ENCODE measurements around the gene AKAP5.

AKAP5 gene

GRCh38 chr14:64442300-64442988 is 22.9 kb upstream of the AKAP5 start:
- Histone ChIP-seq H3K9me3 (ENCODE audit: low read length) (no peaks in the 10 kb centered on the region), H2AFZ (ENCODE audit: low read depth, low read length) (no peak overlapping the region), H3K4me1 (ENCODE audit: insufficient read depth, low read length) (peaks cover 2% of the 10 kb centered on the region), H3K4me3 (ENCODE audit: low read length) (no peak overlapping the region), H3K36me3 (ENCODE audit: insufficient read depth, low read length) (peaks cover 59% of the 10 kb centered on the region), H3K27me3 (ENCODE audit: insufficient read depth, low read length) (no peaks in the 10 kb centered on the region)

GRCh38 chr14:64444140-64444539 is 21.2 kb upstream of the AKAP5 start:
- Histone ChIP-seq H2AFZ (ENCODE audit: low read depth, low read length) (no peak overlapping the region), H3K36me3 (ENCODE audit: insufficient read depth, low read length) (peaks cover 50% of the 10 kb centered on the region), H3K4me1 (ENCODE audit: insufficient read depth, low read length) (peaks cover 2% of the 10 kb centered on the region)

DNA sequence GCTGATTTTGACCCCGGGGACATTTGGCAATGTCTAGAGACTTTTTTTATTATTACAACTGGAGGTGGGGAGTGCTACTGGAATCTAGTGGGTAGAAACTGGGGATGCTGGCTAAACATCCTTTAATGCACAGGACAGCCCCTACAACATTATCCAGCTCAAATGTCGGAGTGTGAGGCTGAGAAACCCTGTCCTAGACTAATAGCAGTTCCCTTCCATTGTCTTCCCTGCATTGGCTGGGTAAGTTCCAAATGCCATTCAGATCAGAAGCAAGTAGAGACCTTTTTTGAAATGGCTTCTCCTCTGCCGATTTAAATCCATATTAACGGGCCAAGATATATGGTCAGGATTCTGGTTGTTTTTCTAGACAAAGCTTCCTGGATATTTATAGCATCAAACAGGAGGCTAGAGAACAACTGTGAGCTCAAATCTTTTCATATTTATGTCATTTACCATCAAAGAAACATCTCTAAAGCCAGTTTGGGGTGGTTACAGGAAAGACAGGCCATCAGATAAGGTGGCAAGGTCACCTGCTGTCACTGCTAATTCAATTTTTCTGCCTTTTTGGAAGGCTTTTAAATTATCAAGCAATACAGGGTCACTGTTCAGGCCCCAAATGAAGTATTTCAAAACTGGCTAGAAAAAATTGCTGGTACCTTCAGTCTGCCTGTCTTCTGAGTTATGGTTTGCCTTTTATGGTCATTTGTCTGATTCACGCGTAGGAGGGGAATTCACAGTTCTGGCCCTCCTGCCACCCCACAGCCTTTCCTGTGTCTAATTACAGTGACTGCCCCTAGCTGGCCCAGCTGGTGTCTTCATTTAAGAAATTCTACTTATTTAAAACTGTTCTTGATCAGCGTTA is 20.1 kb upstream of the AKAP5 start:
- no peak overlapping the region for H2AFZ ChIP-seq (ENCODE audit: low read depth, low read length)
- peaks cover 53% of the 10 kb centered on the region for H3K36me3 ChIP-seq (ENCODE audit: insufficient read depth, low read length)
- H3K4me1 ChIP-seq (ENCODE audit: insufficient read depth, low read length): peaks cover 2% of the 10 kb centered on the region
- no peaks in the 10 kb centered on the region for H3K9me3 ChIP-seq (ENCODE audit: low read length)
- no peak overlapping the region for H3K4me3 ChIP-seq (ENCODE audit: low read length)
- no peaks in the 10 kb centered on the region for H3K27me3 ChIP-seq (ENCODE audit: insufficient read depth, low read length)

More at GRCh38 chr14:64444140-64444539, 21.2 kb upstream of the AKAP5 start:
- Histone ChIP-seq H3K4me3 (ENCODE audit: low read length) (no peak overlapping the region), H3K27me3 (ENCODE audit: insufficient read depth, low read length) (no peaks in the 10 kb centered on the region), H3K9me3 (ENCODE audit: low read length) (no peaks in the 10 kb centered on the region)

DNA sequence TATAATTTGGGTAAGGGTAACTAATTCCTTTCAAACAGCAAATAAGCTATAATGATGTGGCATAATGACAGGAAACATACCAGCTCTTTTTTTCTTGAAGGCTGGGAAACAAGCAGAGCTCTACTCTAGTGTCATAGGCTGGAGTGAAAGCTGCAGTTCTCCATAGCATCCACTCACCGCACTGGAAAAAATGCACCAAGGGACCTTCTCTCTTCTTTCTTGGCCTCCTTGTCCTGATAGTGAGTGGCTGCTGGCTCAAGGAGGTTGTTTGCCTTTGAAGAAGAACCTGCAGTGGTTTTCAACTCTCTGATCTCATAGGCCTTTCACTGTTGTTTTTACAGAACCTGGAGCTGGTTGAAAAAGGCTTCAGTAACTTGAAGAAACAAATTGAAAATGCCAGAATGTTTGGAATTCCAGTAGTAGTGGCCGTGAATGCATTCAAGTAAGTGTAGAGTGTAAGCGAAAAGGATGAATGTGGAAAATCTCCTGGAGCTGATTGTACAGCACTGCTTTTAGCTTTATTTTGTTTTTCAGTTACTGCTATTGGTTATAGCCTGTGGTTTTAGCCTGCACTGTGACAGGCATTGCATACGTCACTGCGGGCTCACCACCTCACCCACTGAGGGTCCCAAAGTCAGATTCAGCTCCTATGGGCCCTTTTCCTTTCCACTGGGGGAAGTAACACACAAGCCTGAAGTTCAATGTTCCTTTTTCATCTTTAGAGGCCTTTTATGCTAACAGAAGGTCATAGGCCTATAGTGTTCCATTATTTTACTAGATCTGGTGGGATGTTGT is 17.2 kb upstream of the AKAP5 start:
- Histone ChIP-seq H2AFZ (ENCODE audit: low read depth, low read length) (no peak overlapping the region), H3K27me3 (ENCODE audit: insufficient read depth, low read length) (no peaks in the 10 kb centered on the region), H3K36me3 (ENCODE audit: insufficient read depth, low read length) (peaks cover 40% of the 10 kb centered on the region), H3K9me3 (ENCODE audit: low read length) (no peaks in the 10 kb centered on the region), H3K4me3 (ENCODE audit: low read length) (no peak overlapping the region), H3K4me1 (ENCODE audit: insufficient read depth, low read length) (peaks cover 2% of the 10 kb centered on the region)

DNA sequence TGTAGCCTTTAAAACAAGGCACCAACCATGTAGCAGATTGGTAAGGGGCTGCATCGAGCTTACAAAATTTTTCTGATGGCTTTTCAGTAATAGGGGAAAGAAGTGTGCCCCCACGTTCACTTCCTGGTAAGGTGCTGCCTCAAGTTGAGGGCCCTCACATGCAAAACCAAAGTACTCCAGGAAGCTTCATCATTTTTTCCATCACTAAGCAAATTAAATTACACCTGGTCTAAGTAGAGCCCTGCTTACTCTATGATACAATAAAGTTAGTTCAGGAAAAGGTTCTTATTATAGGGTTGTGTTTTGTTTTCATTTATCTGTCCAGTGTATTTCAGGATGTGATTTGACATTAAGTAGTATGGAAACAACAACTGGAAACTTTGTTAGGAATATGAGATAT is 15.0 kb upstream of the AKAP5 start:
- Histone ChIP-seq H3K4me1 (ENCODE audit: insufficient read depth, low read length) (peaks cover 2% of the 10 kb centered on the region), H3K36me3 (ENCODE audit: insufficient read depth, low read length) (peaks cover 41% of the 10 kb centered on the region), H3K27me3 (ENCODE audit: insufficient read depth, low read length) (no peaks in the 10 kb centered on the region), H3K4me3 (ENCODE audit: low read length) (no peak overlapping the region), H3K9me3 (ENCODE audit: low read length) (no peaks in the 10 kb centered on the region), H2AFZ (ENCODE audit: low read depth, low read length) (no peak overlapping the region)

- Histone ChIP-seq H3K27me3 (ENCODE audit: insufficient read depth, low read length) (no peaks in the 10 kb centered on the region), H3K4me1 (ENCODE audit: insufficient read depth, low read length) (no peaks in the 10 kb centered on the region), H2AFZ (ENCODE audit: low read depth, low read length) (no peak overlapping the region), H3K9me3 (ENCODE audit: low read length) (no peaks in the 10 kb centered on the region), H3K4me3 (ENCODE audit: low read length) (no peak overlapping the region), H3K36me3 (ENCODE audit: insufficient read depth, low read length) (peaks cover 35% of the 10 kb centered on the region)
Measured at GRCh38 chr14:64454671-64455070, 10.6 kb upstream of the AKAP5 start.

DNA sequence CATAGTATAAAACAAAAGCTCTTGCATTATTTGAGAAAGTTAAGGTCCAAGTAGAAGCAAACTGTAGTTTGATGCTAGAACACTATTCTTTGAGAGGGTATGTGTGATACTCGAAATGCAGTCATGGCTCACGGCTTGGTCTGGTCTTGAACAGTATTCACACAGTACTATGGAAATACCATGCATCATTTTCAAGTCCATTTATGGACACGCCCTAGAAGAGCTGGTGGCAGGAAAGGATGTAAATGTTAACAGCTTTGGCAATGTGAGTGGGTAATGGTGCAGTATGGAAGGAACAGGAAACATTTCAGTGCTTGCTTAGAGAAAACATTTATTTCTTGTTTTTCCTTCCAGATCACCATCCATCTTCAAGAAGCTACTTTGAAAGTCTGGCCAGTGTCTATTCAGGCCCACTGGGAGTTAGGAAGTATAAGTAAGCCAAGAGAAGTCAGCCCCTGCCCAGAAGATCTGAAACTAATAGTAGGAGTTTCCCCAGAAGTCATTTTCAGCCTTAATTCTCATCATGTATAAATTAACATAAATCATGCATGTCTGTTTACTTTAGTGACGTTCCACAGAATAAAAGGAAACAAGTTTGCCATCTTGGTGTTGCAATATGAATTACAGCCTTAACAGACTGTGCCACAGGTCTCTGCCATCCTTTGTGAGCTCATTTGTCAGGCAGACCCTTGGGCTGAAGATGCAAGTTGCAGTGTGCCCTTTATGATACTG is 5.7 kb upstream of the AKAP5 start:
- peaks cover 14% of the 10 kb centered on the region for H3K36me3 ChIP-seq (ENCODE audit: insufficient read depth, low read length)

GRCh38 chr14:64461221-64461620 is 4.1 kb upstream of the AKAP5 start:
- H3K36me3 ChIP-seq (ENCODE audit: insufficient read depth, low read length): no peaks in the 10 kb centered on the region
- no peak overlapping the region for H2AFZ ChIP-seq (ENCODE audit: low read depth, low read length)
- peaks cover 16% of the 10 kb centered on the region for H3K4me1 ChIP-seq (ENCODE audit: insufficient read depth, low read length)
- H3K9me3 ChIP-seq (ENCODE audit: low read length): no peaks in the 10 kb centered on the region
- no peak overlapping the region for H3K4me3 ChIP-seq (ENCODE audit: low read length)
- H3K27me3 ChIP-seq (ENCODE audit: insufficient read depth, low read length): no peaks in the 10 kb centered on the region

More for the DNA sequence above, 5.7 kb upstream of the AKAP5 start:
- Histone ChIP-seq H2AFZ (ENCODE audit: low read depth, low read length) (no peak overlapping the region), H3K4me3 (ENCODE audit: low read length) (no peak overlapping the region), H3K4me1 (ENCODE audit: insufficient read depth, low read length) (peaks cover 2% of the 10 kb centered on the region), H3K9me3 (ENCODE audit: low read length) (no peaks in the 10 kb centered on the region), H3K27me3 (ENCODE audit: insufficient read depth, low read length) (no peaks in the 10 kb centered on the region)

- H3K36me3 ChIP-seq (ENCODE audit: insufficient read depth, low read length): no peaks in the 10 kb centered on the region
- H3K9me3 ChIP-seq (ENCODE audit: low read length): no peaks in the 10 kb centered on the region
- H2AFZ ChIP-seq (ENCODE audit: low read depth, low read length): no peak overlapping the region
- H3K4me3 ChIP-seq (ENCODE audit: low read length): no peak overlapping the region
- H3K27me3 ChIP-seq (ENCODE audit: insufficient read depth, low read length): no peaks in the 10 kb centered on the region
- H3K4me1 ChIP-seq (ENCODE audit: insufficient read depth, low read length): peaks cover 16% of the 10 kb centered on the region
Measured at GRCh38 chr14:64463195-64463594, 2.1 kb upstream of the AKAP5 start.

DNA sequence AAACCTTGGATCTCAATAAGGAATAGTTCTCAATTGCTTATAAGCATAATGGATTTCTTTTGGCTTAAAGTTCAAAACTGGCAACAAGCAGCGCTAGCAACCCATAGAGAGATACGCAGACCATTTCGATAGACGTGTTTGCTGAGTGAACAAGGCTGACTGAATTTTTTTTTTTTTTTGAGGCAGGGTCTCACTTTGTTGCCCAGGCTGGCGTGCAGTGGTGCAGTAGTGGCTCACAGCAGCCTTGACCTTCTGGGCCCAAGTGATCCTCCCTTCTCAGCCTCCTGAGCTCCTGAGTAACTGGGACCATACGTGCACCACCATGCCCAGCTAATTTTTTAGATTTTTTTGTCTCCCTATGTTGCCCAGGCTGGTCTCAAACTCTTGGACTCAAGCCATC is 1.4 kb upstream of the AKAP5 start:
- H2AFZ ChIP-seq (ENCODE audit: low read depth, low read length): no peak overlapping the region
- H3K4me1 ChIP-seq (ENCODE audit: insufficient read depth, low read length): peaks cover 16% of the 10 kb centered on the region
- no peak overlapping the region for H3K4me3 ChIP-seq (ENCODE audit: low read length)
- H3K9me3 ChIP-seq (ENCODE audit: low read length): no peaks in the 10 kb centered on the region
- no peaks in the 10 kb centered on the region for H3K27me3 ChIP-seq (ENCODE audit: insufficient read depth, low read length)
- H3K36me3 ChIP-seq (ENCODE audit: insufficient read depth, low read length): no peaks in the 10 kb centered on the region

- Histone ChIP-seq H3K4me3 (ENCODE audit: low read length) (peak overlapping the region; percentile 56), H3K27me3 (ENCODE audit: insufficient read depth, low read length) (no peaks in the 10 kb centered on the region), H3K9me3 (ENCODE audit: low read length) (no peaks in the 10 kb centered on the region), H2AFZ (ENCODE audit: low read depth, low read length) (peak overlapping the region; percentile 98), H3K36me3 (ENCODE audit: insufficient read depth, low read length) (no peaks in the 10 kb centered on the region), H3K4me1 (ENCODE audit: insufficient read depth, low read length) (peaks cover 16% of the 10 kb centered on the region)
Measured at GRCh38 chr14:64464651-64465050, 648 bp upstream of the AKAP5 start.

DNA sequence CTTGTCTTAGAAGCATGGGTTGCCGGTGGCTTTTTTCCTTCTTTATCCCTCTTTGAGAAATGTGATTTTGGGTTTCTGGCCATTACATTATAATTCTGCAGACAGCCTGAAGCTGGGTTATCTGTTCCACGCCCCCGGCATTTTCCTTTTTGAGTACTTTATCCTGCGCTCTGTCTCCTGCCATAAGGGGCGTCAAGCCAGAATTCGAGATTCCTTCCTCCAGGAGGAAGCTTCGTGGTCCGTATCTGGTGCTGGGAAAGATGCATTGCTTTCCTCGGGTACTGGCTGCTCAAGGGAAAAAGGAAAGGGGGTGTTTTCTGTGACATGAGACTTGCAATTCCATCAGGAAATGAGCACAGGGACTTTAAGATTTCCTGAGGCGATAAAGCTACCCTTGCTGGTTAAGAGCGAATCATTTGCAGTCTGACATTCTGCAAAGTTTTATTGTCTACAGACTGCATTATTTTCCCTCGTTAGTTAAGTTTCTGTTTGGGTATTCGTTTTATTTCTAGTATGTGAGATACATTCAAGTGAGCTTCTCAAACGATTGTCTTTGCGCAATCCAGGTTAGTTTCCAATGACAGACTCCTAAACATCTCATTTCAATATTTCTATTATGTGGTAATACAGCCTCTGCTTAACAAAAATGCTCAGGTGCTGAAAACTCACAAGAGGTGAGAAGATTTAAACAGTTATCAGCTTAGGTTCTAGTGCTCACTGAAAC is 694 bp downstream of the AKAP5 start:
- no peaks in the 10 kb centered on the region for H3K9me3 ChIP-seq (ENCODE audit: low read length)
- H2AFZ ChIP-seq (ENCODE audit: low read depth, low read length): peak overlapping the region; percentile 98
- H3K36me3 ChIP-seq (ENCODE audit: insufficient read depth, low read length): no peaks in the 10 kb centered on the region
- peaks cover 16% of the 10 kb centered on the region for H3K4me1 ChIP-seq (ENCODE audit: insufficient read depth, low read length)
- H3K4me3 ChIP-seq (ENCODE audit: low read length): peak overlapping the region; percentile 56
- H3K27me3 ChIP-seq (ENCODE audit: insufficient read depth, low read length): no peaks in the 10 kb centered on the region

Data from neuron (in vitro differentiated cells).